SK-N-MC (cell line): ENCODE measurements around the gene PTAR1.

Experiments used
- EZH2 ChIP-seq: fragments of 200-600 bp; sonication (generic); IDR thresholded peaks from one replicate; pipeline ENCODE4 v1.6.1; 2017; ENCODE audit warnings: antibody characterized with exemption
- POLR2AphosphoS5 ChIP-seq: IDR thresholded peaks from 2 replicates; pipeline ENCODE4 v1.6.1; 2012; ENCODE audit warnings: mild to moderate bottlenecking, low read depth, low read length, borderline replicate concordance

DNA sequence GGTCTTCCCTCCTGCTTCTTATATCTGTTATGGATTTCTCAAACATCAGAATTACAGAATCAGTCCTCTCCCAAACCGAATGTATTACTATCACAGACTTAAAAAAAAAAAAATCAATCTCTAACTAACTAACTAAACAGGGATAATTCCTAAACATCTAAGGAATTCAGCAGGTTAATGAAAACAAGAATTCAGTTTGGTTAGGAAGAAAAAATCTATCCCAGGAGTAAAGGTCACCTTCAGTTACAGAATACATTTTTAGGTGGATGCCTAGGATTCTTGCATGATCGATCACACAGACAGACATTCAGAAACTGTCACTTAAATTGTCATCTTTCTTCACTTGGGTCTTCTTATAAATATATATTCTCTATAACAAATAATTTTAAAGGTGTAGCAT, 11.5 kb downstream of the PTAR1 start:
- TF ChIP-seq POLR2AphosphoS5 (no peak), EZH2 (no peak)
